A673 (cell line): ENCODE results near the gene MAPK9.

Experiments used
- EZH2 ChIP-seq: fragments of 200-600 bp; sonication (generic); IDR thresholded peaks from 2 replicates; pipeline ENCODE4 v1.6.1; 2017; ENCODE audit warnings: borderline replicate concordance, low read depth, mild to moderate bottlenecking, mixed read lengths, antibody characterized with exemption, low read length; ENCODE audit not compliant: poor library complexity, severe bottlenecking
- TF ChIP-seq, protein P1 (sequence below): fragments of 300-800, 200-600 bp; sonication (generic); conservative IDR thresholded peaks from 2 replicates; pipeline ENCODE4 v1.5.1; 2017; ENCODE audit warnings: low read depth, mild to moderate bottlenecking, antibody characterized with exemption, low read length, moderate library complexity, mixed read lengths

DNA sequence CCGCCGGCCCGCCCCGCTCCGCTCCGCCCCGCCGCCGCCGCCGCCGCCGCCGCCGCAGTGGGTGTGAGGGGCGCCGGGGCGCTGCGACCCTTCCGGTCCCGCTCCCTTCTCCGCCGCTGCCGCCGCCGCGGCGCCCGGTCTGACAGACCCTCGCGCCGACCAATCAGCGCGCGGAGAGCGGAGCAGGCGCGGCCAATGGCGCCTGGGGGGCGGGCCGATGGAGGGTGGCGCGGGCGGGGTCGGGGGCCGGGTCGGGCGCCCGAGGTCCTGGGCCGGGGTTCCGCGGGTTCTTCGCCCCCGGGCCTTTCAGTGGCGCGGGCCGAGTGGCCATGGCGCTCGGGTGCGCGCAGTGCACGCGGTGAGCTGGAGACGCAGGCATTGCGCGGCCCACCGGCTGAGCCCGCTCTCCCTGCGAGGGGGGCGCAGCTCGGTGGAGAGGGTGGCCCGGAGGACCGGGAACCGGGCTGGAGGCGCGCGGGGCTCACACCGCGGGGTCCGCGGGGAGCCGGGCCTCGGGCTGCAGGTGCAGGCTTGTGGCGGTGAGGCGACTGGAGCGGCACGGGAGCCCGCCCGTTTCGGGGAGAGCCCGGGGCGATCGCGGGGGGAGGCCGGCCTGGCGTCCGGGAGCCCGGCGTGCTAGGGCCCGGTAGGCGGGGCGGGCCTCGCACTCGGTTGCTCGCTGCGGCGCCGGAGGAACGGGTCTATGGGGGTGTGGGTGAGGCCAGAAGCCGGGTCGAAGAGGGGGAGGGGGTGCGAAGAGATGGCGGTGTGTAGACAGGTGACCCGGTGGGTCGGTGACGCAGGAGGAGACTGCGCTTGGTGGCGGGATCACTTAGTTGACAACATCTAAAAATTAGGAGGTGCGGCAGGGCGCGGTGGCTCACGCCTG, at the start of gene MAPK9:
- TF ChIP-seq, protein P1, sequence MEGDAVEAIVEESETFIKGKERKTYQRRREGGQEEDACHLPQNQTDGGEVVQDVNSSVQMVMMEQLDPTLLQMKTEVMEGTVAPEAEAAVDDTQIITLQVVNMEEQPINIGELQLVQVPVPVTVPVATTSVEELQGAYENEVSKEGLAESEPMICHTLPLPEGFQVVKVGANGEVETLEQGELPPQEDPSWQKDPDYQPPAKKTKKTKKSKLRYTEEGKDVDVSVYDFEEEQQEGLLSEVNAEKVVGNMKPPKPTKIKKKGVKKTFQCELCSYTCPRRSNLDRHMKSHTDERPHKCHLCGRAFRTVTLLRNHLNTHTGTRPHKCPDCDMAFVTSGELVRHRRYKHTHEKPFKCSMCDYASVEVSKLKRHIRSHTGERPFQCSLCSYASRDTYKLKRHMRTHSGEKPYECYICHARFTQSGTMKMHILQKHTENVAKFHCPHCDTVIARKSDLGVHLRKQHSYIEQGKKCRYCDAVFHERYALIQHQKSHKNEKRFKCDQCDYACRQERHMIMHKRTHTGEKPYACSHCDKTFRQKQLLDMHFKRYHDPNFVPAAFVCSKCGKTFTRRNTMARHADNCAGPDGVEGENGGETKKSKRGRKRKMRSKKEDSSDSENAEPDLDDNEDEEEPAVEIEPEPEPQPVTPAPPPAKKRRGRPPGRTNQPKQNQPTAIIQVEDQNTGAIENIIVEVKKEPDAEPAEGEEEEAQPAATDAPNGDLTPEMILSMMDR, result no peak
- TF ChIP-seq EZH2, result no peak
